Measurements from ENCODE around the gene MIS18A. TPM values are rescaled to one million over a fixed set of nuclear protein-coding genes. Genes with fewer than 3 reads are reported as not detected.

MIS18A gene
- total and polyA plus RNA-seq, 4 donors = 1.1 to 10.1 (median 2.6) TPM

GRCh38 chr21:32325706-32326105 is 46.9 kb upstream of the MIS18A start:
- no peaks in the 10 kb centered on the region for H3K27me3 ChIP-seq (ENCODE audit: control insufficient read depth in 4 of 4, insufficient read depth in 4 of 4, low read length in 3 of 4)
- H3K9ac ChIP-seq (ENCODE audit: low read depth in 1 of 2, low read length in 2 of 2) = no peak overlapping the region
- no peaks in the 10 kb centered on the region for H3K9me3 ChIP-seq (ENCODE audit: control insufficient read depth in 4 of 4, low read length in 3 of 4)
- TF ChIP-seq REST (IDR thresholded peaks at IDR 0.05) = no peak
- TF ChIP-seq GABPA (IDR thresholded peaks at IDR 0.05 in 1 of 2, conservative IDR thresholded peaks at IDR 0.05 in 1 of 2) = no peak
- no peak for TF ChIP-seq RXRA (IDR thresholded peaks at IDR 0.05)
- no peak for TF ChIP-seq CTCF (IDR thresholded peaks at IDR 0.05; ENCODE audit: low read depth, low read length, missing input control)
- no peak for TF ChIP-seq TAF1 (conservative IDR thresholded peaks at IDR 0.05)
- TF ChIP-seq JUND (IDR thresholded peaks at IDR 0.05) = no peak
- TF ChIP-seq FOXA1 (IDR thresholded peaks at IDR 0.05) = no peak
- TF ChIP-seq YY1 (IDR thresholded peaks at IDR 0.05) = no peak
- TF ChIP-seq ATF3 (IDR thresholded peaks at IDR 0.05) = no peak
- TF ChIP-seq EGR1 (IDR thresholded peaks at IDR 0.05; ENCODE audit: low read depth in 2 of 2) = no peak
- no peak overlapping the region for H3K27ac ChIP-seq (ENCODE audit: low read depth in 1 of 2, low read length in 2 of 2)
- no peak overlapping the region for H3K4me3 ChIP-seq (ENCODE audit: low read depth in 1 of 3, low read length in 3 of 3)
- DNase-seq (ENCODE audit: low spot score) = no peak
- 97% methylated on average over 8 of the region's 8 CpGs for WGBS
- H3K4me1 ChIP-seq (ENCODE audit: control insufficient read depth in 4 of 4, insufficient read depth in 4 of 4, low read length in 3 of 4) = no peaks in the 10 kb centered on the region
- H3K36me3 ChIP-seq (ENCODE audit: control insufficient read depth in 4 of 4, insufficient read depth in 3 of 4, low read depth in 1 of 4, low read length in 3 of 4) = peaks cover 14 to 72% (median 39%) of the 10 kb centered on the region in 4 donors

- WGBS = 96% methylated on average over 10 of the region's 10 CpGs
- Histone ChIP-seq H3K4me1 (ENCODE audit: control insufficient read depth in 4 of 4, insufficient read depth in 4 of 4, low read length in 3 of 4) (no peaks in the 10 kb centered on the region), H3K27ac (ENCODE audit: low read depth in 1 of 2, low read length in 2 of 2) (no peak overlapping the region), H3K9ac (ENCODE audit: low read depth in 1 of 2, low read length in 2 of 2) (no peak overlapping the region), H3K27me3 (ENCODE audit: control insufficient read depth in 4 of 4, insufficient read depth in 4 of 4, low read length in 3 of 4) (no peaks in the 10 kb centered on the region), H3K4me3 (ENCODE audit: low read depth in 1 of 3, low read length in 3 of 3) (no peak overlapping the region), H3K9me3 (ENCODE audit: control insufficient read depth in 4 of 4, low read length in 3 of 4) (no peaks in the 10 kb centered on the region), H3K36me3 (ENCODE audit: control insufficient read depth in 4 of 4, insufficient read depth in 3 of 4, low read depth in 1 of 4, low read length in 3 of 4) (peaks cover 24 to 82% (median 52%) of the 10 kb centered on the region in 4 donors)
- no peak for DNase-seq (ENCODE audit: low spot score)
- TF ChIP-seq RAD21 (IDR thresholded peaks at IDR 0.05) = no peak
- TF ChIP-seq FOXA2 (IDR thresholded peaks at IDR 0.05) = no peak
- TF ChIP-seq SP1 (IDR thresholded peaks at IDR 0.05) = no peak
- no peak for TF ChIP-seq GABPA (IDR thresholded peaks at IDR 0.05 in 1 of 2, conservative IDR thresholded peaks at IDR 0.05 in 1 of 2)
- TF ChIP-seq NR2F2 (IDR thresholded peaks at IDR 0.05) = no peak
- TF ChIP-seq JUND (IDR thresholded peaks at IDR 0.05) = no peak
- no peak for TF ChIP-seq ZBTB33 (IDR thresholded peaks at IDR 0.05)
- TF ChIP-seq TAF1 (conservative IDR thresholded peaks at IDR 0.05) = no peak
- TF ChIP-seq ATF3 (IDR thresholded peaks at IDR 0.05) = no peak
- TF ChIP-seq RXRA (IDR thresholded peaks at IDR 0.05) = no peak
- no peak for TF ChIP-seq HNF4A (conservative IDR thresholded peaks at IDR 0.05)
- TF ChIP-seq MAX (IDR thresholded peaks at IDR 0.05) = no peak
- TF ChIP-seq HNF4G (IDR thresholded peaks at IDR 0.05) = no peak
Observed at GRCh38 chr21:32322676-32323075, 43.8 kb upstream of the MIS18A start.

Measured in liver (tissue), 9 donors.